ENCODE results near the gene TET3. TPM values are rescaled to one million over a fixed set of nuclear protein-coding genes. Genes with fewer than 3 reads are reported as not detected.

TET3 gene
- total and polyA plus RNA-seq, 2 of the 8 experiments (the other 6 are each of a cell fraction or from before 2014, with no cell fraction given): 4.5 to 21.1 TPM

- H3K79me2 ChIP-seq (ENCODE audit: control insufficient read depth in 1 of 2, insufficient read depth in 2 of 2, low read length in 2 of 2): peaks cover 0 to 83% of the 10 kb centered on the region in 2 experiments; a peak in 2 of 4 replicates
- H2AFZ ChIP-seq (ENCODE audit: low read length): no peak overlapping the region
- 97% methylated on average over 5 of the region's 5 CpGs; no CpG with 5 or more reads in 1 of the 2 experiments for WGBS, 2 experiments (ENCODE audit: extremely low coverage in 1 of 2, insufficient coverage in 1 of 2, insufficient read length in 1 of 2, insufficient replicate concordance in 2 of 2, low coverage in 1 of 2, low lambda C conversion rate in 2 of 2, missing lambda C conversion rate in 1 of 2)
Observed at GRCh38 chr2:74007711-74008110, 23.0 kb downstream of the TET3 start.

More at GRCh38 chr2:74007711-74008110, 23.0 kb downstream of the TET3 start:
- Histone ChIP-seq H4K20me1 (replicated peaks in 1 of 2; ENCODE audit: control insufficient read depth in 1 of 2, insufficient read depth in 2 of 2, low read length in 2 of 2) (peaks cover 7 to 16% of the 10 kb centered on the region in 2 experiments), H2BK12ac (ENCODE audit: low read depth, low read length) (no peak overlapping the region), H2BK120ac (replicated peaks; ENCODE audit: low read depth, low read length) (no peak overlapping the region), H3K27ac (ENCODE audit: low read depth, low read length) (no peak overlapping the region), H2AK5ac (ENCODE audit: low read depth, low read length) (no peak overlapping the region; the same call in 1 of the 2 replicates), H3K23ac (ENCODE audit: insufficient read length) (no peak overlapping the region), H3K27me3 (replicated peaks in 1 of 4; ENCODE audit: control insufficient read depth in 3 of 4, extremely low read depth in 1 of 4, insufficient read depth in 3 of 4, low read length in 3 of 4) (no peaks in the 10 kb centered on the region), H3K56ac (replicated peaks; ENCODE audit: insufficient read length, low read depth, low read length) (no peak overlapping the region), H3K4me1 (replicated peaks in 1 of 4; ENCODE audit: control insufficient read depth in 3 of 4, insufficient read depth in 4 of 4, low read length in 3 of 4) (peaks cover 11 to 36% (median 21%) of the 10 kb centered on the region in 4 experiments), H2BK15ac (ENCODE audit: low read length) (no peak overlapping the region), H3K4ac (replicated peaks; ENCODE audit: insufficient read length, low read depth, low read length) (no peak overlapping the region), H3K79me1 (ENCODE audit: low read depth, low read length) (peaks cover 40% of the 10 kb centered on the region), H4K91ac (replicated peaks; ENCODE audit: insufficient read length, low read length) (no peak overlapping the region), H2BK20ac (ENCODE audit: low read length) (no peak overlapping the region), H3K14ac (ENCODE audit: insufficient read length) (no peak overlapping the region), H2BK5ac (ENCODE audit: low read depth, low read length) (no peak overlapping the region), H3K9me3 (ENCODE audit: insufficient read depth in 2 of 2, low read depth in 1 of 2, low read length in 1 of 2) (no peaks in the 10 kb centered on the region), H3K4me2 (ENCODE audit: insufficient read depth in 1 of 2, low read depth in 2 of 2, low read length in 2 of 2) (no peak overlapping the region), H3K9ac (replicated peaks in 1 of 4; ENCODE audit: extremely low read depth in 1 of 4, low read depth in 3 of 4, low read length in 3 of 4) (no peak overlapping the region), H3K4me3 (ENCODE audit: extremely low read depth in 1 of 4, insufficient read depth in 2 of 4, low read depth in 3 of 4, low read length in 4 of 4) (no peak overlapping the region), H3K18ac (ENCODE audit: extremely low read depth, low read length) (no peak overlapping the region), H3K36me3 (ENCODE audit: control insufficient read depth in 2 of 4, insufficient read depth in 4 of 4, low read length in 3 of 4) (peaks cover 0 to 4% (median 0%) of the 10 kb centered on the region in 4 experiments; a peak in 1 of 8 replicates), H4K8ac (ENCODE audit: extremely low read depth, insufficient read depth, low read length) (no peak overlapping the region; the same call in 1 of the 2 replicates), H4K5ac (ENCODE audit: insufficient read length, low read depth, low read length) (no peak overlapping the region), H3K23me2 (ENCODE audit: low read depth, low read length) (no peaks in the 10 kb centered on the region; the same call in 1 of the 2 replicates)
- FAIRE-seq (no peak), DNase-seq (ENCODE audit: low read depth in 1 of 2, low spot score in 2 of 2) (no peak)
- ChIA-PET CTCF (ENCODE audit: partially characterized antibody) (no interaction called here), POLR2A (ENCODE audit: partially characterized antibody) (interaction anchor here (0.8 to 11.4 kb wide), 4 partner anchors 9 to 26 kb away, joined by 3 to 94 read pairs (median 4); partner anchors contain the start of gene TET3)
- no peak for TF ChIP-seq EGR1 (IDR thresholded peaks at IDR 0.05; ENCODE audit: borderline replicate concordance, low read depth, low read length)
- no peak for TF ChIP-seq GABPA (IDR thresholded peaks at IDR 0.05; ENCODE audit: borderline replicate concordance, insufficient read depth, low read length)
- no peak for TF ChIP-seq RFX5 (IDR thresholded peaks at IDR 0.05; ENCODE audit: borderline replicate concordance, low read depth, low read length)
- no peak for TF ChIP-seq ATF3 (IDR thresholded peaks at IDR 0.05; ENCODE audit: insufficient read depth, low read depth, low read length)
- no peak for TF ChIP-seq ASH2L (IDR thresholded peaks at IDR 0.05; ENCODE audit: low read length)

Measured in H1 (cell line).